Suppressor macrophage treated with lipopolysaccharide for 1 hour (primary cell): Measurements from ENCODE around the gene TMEM129.
"Not testable (repeated sequence)": the region's sequence is repeated elsewhere in the genome, so short reads cannot be mapped to it uniquely, and the experiment has no call there.

Experiments used
- DNase-seq, 3 donors: peaks; one replicate each; pipeline ENCODE4 v3.0.0-alpha.2; 2020 to 2022

Gene TMEM129

DNA sequence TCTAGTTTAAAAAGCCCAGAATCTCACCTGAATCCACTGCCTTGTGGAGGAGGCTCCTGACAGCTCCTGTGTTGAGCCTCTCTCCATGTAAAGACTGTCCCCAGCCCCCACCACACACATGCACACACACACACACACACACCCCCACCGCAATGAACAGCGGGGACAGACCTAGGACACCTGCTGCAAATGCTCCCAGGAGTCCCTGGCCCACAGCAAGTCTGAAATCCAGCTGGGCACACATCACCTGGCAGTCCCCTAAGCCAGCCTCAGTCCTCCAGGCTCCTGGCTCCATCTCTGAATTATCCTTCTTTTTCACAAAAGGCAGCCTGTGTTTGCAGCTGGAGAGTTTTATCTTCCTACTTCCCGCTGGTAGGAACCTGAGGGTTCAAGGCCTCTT lies 30.4 kb downstream of the TMEM129 start:
- no peak for DNase-seq

DNA sequence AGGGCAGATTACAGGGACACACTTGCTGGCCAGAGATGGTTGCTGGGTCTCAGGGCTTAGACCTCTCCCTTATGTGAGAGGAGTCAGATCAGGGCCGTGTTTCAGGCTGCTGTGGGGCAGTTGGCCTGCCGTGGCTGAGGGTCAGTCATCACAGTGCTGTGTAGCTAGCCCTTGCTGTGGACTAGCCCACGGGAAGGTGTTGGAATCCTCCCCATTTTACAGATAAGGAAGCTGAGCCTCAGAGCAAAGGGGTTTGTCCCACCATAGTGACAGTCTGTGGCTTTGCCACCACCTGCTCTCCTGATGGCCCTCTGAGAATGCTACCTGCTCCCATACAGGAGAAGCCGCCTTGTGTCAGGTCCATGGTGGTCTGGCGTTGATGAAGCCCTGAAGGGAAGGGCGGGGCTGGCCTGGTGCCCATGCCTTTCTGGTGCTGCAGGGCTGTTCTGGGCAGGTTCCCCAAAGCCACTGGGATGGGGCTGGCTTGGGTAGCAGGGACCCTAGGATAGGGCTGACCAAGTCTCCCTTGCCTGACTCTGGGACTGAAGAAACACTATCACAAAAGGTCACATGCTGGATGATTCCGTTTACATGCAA lies 34.6 kb downstream of the TMEM129 start:
- DNase-seq = no peak

DNA sequence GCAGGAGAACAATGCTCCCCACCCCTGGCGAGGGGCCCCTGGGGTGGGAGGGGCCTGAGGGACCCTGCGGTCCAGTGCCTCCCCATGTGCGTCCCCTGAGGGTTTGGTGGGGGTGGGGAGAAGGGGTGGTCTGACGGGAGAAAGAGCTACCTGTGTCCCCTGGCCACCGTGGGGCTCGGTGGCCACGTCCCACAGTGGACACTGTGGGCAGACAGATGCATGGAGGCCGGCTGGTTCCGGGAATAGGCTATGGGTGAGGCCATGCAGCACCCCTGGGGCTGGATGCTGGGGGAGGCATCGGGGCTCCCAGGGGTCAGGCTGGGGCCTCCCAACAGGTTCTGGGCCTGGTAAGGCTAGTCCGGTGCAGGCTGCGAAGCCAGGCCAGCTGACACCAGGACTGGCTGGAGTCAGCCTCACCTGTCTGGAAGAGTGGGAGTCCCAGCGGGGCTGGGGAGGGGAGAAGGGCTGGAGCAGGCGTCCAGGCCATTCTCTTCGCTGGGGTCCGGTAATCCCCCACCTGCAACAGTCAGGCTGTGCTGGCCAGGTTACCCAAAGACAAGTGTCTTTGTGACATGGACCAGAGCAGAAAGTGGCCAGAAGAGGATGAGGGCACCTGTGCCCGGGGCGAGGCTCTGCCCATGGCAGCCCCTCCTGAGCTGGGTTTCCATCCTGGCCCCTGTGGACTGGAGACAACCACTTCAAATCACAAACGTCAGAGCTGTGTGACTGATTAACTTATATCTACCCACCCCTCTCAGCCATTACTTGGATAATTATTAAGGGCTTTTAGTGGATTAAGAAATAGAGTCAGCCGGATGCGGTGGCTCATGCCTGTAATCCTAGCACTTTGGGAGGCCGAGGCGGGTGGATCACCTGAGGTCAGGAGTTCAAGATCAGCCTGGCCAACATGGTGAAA lies 35.6 kb downstream of the TMEM129 start:
- no peak for DNase-seq

DNA sequence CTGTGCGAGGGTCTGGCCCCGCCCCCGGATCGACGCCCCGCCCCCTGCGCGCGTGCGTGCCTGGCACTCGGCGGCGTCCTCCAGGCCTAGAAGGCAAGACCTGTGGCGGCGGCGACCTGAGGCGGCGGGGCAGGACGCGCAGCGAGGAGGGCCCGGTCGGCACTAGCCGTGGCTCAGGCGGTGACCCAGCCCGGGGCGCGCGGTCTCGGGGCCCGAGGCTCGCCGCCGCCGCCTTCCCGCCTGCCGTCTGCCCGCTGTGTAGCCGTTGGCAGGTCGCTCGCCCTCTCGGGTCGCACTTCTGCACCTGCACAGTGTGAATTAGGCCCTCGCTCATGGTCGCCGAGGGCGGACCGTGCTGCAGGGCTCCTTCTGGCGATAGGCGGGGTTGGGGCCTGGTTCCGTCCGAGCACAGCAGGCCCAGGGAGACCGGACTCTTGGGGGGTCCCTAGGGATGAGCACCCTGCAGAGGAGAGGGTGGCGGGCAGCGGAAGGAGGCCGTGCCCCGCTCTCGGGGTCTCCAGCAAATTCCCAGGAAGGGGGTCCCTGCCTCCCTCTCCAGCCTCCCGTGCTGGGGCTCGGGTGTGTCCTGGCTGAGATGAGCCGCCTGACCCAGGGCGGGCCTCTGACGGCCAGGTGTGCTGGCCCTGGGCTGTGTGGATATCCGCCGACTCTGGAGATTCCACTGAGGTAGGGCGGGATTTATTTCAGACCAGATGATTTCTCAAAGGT lies 36.5 kb downstream of the TMEM129 start:
- DNase-seq = no peak

DNA sequence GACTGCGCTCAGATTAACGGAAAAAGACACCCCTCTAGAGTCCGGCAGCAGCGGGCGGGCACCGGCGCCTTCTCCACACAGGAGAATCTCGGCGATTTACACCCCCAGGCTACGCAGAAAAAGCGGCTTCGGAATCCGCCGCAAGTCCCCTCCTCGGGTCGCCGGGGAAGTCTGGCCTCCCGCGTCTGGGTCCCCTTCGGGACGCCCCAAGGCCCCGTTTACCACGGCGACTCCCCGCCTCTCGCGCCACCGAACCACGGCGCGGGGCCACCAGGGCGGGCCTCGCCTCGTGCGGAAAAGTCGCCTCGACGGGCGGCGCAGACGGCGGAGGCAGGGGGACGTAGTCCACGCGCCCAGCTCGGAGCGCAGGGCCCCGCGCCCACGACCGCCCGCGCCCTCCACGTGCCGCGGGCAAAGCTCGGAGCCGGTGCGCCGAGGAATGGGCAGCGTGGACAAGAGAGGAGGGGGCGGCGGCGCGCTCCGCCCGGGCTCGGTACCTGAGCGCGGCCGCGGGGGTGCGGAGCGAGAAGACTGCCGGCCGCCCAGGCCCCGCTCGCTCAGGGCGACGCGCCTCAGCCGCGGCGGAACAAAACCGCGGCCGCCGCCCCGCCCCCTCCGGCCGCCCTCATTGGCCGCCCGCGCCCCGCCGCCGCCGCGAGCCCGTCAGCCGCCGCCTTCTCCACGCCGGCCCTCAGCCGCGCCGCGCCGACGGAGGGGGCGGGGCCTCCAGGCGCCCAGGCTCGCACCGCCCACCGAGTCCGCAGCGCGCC lies 37.2 kb downstream of the TMEM129 start, which contains the start of gene FAM53A:
TSS of gene FAM53A (minus strand) at position 578 of the 770 bp plus-strand sequence. CDS start 15,572 bp downstream, outside the sequence.
- DNase-seq = peak; percentile 91 to 98 (median 97)

DNA sequence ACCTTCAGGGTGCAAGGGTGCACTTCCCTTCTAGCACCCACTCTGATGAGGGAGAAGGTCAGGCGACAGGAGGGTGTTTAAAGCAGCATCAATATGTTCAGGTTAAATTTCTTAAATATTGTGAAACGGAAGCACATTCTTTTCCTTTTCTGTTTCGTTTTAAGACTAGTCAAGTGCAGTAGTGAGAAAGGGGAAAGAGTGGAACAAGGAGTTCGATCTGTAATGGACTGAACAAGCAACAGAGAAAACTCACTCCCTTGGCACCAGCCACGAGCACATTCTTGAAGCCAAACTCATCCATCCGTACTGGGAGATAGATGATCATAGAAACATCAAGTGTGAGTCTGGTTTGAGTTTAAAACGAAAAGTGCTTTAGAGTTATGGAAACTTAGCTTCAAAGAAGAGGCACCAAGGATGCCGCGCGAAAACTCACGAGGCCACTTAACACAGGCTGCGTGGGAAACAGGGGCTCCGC lies 37.8 kb downstream of the TMEM129 start:
- DNase-seq = peak; percentile 25 to 43 (median 26)

DNA sequence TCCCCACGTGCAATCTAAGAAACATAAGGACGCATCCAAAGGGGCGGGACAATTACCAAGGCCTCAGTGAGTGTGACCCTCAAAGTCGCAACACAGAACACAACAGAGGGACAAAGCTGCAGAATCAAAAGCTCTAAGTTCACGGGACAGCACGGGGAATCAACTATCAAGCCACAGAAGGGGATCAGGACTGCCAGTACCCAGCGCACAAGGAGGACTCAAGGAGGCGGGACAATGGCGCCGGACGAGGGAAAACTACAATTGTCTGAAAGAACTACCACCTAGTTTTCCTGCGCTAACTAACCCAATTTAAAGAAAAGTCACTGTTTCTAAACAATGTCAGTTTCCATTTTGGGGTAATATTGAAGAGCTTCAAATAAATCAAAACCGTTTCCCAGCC lies 38.3 kb downstream of the TMEM129 start:
- DNase-seq = no peak

DNA sequence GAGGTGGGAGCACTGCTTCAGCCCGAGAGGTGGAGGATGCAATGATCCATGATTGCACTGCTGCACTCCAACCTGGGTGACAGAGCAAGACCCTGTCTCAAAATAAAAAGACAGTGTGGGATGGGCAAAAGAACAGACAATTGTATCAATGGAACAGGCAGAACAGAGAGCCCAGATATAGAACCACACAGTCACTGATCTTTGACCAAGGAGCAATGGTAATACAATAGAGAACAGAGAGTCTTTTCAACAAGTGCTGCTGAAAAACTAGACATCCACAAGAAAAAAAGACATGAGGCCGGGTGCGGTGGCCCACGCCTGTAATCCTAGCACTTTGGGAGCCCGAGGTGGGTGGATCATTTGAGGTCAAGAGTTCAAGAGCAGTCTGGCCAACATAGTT lies 42.9 kb downstream of the TMEM129 start:
- no peak for DNase-seq

DNA sequence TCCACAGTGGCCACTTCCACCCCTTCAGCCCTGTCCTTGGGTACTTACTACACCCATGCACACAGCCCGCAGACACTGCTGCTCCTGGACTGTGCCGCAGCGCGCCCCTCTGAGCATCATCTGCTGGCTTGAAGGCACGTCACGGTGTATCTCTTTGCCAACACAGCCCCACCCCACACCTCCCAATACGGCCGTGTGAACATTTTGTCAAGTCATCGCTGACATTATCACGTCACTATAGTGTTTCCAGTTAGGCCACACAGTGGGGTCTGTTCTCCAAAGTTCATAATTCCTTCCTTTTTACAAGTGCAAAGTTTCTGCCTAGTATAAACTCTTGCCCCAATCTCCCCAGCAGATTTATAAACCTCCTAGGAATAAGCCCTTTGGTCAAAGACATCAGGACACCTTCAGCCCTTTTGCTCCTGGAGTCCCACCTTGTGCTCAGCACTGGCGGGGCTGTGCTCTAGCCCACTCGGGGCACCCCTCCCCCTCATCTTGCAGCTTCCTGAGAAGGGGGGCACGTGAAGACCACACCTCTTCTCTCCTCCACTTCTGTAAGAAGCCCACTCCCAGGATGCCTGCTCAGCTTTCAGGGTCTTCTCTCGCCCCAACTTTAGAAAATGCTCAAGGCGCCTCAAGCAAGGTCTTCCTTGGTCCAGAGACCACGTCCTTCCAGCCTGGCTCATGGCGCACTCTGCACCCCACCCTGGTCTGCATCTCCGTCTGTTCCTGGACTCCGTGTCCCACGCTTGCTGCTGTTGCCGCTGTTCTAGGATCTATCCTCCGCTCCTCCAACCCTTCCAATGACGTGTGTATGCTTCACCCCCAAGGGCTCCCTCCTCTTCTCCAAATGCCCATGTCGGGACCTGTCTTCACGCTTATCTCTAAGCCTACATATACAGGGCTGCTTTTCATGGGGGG lies 44.3 kb downstream of the TMEM129 start:
- DNase-seq = no peak

DNA sequence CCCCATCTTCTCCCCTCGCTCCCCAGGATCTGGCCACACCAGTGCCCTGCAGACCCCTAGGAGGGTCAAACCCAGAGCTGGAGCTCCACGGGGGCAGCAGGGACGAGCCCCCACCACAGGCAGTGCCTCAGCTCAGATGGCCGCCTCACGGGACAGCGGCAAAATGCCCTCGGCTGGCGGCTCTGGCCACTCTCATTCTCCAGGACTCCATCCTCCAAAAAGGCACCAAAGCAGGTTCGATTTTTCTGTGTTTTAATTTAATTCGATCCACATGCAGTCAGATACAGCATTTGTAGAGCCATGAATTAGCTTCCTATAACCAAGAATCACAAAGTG lies 45.4 kb downstream of the TMEM129 start:
- DNase-seq = no peak

DNA sequence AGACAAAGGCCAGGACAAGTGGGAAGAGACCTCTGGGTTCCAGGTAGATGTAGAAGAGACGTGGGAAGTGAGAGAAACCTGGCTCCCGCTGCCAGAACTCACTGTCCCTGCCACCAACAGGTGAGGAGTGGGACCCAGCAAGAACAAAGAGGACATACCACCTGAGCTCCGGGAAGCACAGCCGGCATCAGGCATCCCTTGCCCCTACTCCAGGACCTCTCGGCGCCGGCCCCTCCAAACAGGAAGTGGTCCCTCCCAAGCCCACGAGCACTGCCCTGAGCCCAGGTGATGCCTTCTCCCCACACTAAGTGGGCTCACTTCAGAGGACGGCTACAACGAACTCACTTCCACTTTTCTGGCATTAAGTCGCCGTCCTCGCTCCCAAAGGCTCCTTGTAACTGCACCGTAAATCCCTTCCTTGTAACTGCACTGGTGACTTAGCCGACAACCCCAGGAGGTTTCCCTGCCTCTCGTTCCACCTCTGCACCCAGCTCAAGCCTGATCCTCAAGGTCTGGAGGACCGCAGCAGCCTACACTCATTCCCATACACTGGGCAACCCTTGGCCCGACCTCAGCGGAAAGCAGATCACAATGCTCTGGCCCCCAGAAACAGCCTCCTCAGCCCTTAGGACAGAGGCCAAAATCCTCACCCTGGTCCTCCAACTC lies 45.9 kb downstream of the TMEM129 start:
- DNase-seq = no peak

DNA sequence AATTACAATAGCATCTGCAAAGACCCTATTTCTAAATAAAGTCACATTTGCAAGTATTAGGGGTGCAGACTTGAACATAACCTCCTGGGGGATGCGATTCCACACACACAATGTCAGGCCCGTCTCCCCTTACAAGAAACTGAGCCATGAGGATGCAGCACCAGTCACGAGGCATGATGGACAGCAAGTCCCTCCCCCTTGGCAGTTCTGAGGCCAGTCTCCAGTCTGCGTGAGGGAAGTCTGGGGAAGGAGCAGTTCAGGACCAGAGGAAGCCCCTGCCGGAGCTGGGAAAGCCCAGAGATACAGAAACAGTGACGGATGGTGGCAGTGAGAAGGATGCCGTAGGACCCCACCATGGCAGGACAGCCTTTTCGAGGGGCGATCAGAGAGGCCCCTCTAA lies 46.4 kb downstream of the TMEM129 start:
- DNase-seq = no peak

DNA sequence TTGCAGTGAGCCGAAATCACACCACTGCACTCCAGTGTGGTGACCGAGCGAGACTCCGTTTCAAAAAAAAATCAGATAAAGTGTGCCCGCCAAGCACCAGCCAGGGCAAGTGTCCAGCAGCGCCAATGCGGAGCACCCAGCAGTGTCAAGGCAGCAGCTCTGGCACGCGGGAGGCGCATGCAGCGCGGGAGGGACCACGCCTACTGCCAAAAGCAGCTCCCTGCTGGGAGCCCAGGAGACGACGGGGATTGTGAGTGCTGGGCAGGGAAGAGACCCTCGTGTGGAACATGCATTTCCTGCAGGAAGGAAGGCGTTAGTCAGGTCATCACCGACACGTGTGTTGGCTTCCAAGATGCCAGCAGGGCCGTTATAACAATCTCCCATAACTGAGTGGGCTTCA lies 47.5 kb downstream of the TMEM129 start:
- DNase-seq = no peak

DNA sequence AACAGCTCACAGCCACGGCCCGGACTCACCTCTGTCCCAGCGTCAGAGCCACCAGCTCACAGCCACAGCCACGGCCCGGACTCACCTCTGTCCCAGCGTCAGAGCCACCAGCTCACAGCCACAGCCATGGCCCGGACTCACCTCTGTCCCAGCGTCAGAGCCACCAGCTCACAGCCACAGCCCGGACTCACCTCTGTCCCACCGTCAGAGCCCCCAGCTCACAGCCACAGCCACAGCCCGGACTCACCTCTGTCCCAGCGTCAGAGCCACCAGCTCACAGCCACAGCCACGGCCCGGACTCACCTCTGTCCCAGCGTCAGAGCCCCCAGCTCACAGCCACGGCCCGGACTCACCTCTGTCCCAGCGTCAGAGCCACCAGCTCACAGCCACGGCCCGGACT lies 50.1 kb downstream of the TMEM129 start:
- DNase-seq = not testable (repeated sequence)

DNA sequence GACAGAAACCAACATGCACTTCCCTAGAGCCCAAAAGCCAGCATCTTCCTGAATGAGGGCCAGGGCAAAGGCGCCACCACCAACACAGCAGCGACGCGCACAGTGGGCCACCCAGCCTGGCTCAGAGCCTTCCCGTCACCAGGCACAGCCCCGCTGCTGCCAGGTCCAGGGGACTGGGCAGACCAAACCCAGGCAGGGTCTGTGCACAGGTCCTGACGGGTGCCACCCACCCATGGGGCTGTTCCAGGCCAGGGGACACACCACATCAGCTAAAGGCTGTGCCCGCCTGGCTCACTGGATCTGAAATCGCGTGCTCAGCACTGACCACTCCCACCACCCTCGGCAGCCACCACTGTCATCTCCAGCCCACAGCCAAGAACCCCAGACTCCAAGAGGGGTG lies 50.8 kb downstream of the TMEM129 start:
- no peak for DNase-seq

DNA sequence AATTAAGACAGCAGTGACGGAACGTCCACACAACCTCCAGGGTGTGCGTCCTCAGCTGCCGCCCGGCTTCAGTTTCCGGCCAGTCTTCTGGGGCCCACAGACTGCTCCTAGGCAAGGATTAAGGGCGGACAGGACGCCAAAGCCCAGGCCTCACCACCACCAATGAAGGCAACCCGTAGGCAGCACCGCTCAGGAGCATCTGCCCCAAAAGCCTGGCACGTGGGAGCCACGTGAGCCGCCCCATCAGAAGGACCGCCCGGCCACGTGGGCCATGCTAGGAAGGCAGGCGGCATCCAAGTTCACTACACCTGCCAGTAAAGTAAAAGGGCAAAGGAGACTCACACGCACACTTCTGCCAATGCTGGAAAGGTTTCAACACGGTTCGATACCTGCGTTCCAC lies 51.3 kb downstream of the TMEM129 start:
- DNase-seq = no peak

DNA sequence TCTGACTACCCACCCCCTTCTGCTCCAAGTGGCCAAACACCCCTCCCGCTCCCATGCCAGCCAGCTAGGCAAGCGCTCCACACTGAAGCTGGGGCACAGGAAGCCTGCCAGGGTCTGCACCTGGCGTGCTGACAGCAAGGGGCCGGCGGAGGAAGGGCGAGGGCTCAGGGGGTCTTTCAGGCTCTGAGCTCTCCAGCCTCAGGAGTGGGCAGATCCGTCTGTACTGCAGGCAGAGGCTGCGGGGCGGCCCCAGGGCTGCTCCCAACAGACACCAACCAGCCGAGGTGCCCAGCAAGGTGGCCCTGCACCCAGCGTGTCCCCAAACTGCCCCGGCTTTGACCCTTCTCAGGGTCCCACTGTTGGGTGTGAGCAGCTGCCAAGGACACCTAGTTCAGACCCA lies 51.9 kb downstream of the TMEM129 start:
- no peak for DNase-seq

DNA sequence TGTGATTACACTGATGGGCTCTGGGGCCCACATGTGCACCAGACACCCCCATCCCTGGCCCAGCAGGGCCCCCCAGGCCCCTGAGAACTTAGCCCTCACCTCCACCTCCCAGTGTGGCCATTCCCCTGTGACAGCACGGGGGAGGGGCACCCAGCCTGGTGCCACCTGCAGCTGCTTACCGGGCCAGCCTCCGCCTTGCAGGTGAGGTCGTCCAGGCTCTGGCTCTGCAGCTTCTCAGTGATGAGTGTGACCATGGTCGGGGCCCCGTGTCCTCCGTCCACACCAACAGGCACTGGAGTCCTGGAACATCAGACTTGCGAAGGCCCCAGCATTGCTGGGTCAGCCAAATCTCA lies 52.7 kb downstream of the TMEM129 start:
- no peak for DNase-seq

DNA sequence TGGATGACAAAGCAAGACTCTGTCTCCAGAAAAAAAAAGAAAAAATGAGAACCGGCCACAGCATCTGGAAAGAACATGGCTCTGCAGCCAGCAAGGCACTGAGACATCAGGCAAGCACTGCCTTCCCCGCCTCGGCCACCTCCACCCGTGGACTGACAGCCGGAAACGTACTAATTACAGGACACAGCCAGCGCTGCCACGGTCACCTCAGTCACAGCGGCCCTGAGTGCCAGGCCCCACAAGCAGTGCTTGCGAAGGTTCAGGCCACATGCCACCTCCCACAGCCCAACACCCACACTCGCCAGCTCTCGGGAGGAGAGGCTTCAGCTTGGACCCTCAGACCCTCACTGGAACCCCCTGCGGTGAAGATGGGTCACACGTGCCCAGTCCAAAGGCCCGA lies 53.9 kb downstream of the TMEM129 start:
- no peak for DNase-seq

DNA sequence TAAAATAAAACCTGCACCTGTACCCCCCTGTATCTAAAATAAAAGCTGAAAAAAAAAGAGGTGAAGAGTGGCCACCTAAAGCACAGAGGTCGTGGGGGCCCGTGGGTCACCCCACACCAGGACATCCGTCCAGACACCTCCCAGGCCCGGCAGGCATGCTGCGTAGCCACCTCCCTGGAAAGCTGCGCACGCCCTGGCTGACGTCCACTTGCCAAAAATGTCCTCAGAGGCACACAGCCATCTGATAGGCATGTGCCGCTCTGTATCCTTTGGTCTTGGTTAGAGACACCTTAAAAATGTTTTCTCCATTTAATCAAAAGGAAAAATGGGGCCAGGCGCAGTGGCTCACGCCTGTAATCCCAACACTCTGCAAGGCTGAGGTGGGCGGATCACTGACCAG lies 54.7 kb downstream of the TMEM129 start:
- no peak for DNase-seq
